Gastrocnemius medialis (tissue), 4 donors: ENCODE data around the gene ERICH6B.

Experiments
- CTCF ChIP-seq, 5 experiments: fragments of 450-650 bp in 3 of 5; fragments of 200-600 bp in 2 of 5; sonication (generic) in 2 of 5; IDR thresholded peaks in 4 of 5; conservative IDR thresholded peaks in 1 of 5; 1 replicate in 4 of 5; 2 replicates in 1 of 5; pipeline ENCODE4 v1.5.1; 2016 to 2019; ENCODE audit warnings: antibody characterized with exemption in 5 of 5, mild to moderate bottlenecking in 3 of 5, moderate library complexity in 3 of 5
- POLR2A ChIP-seq, 2 donors: fragments of 450-650 bp; IDR thresholded peaks; one replicate each; pipeline ENCODE4 v1.6.1; 2017; ENCODE audit warnings: antibody characterized with exemption in 2 of 2, mild to moderate bottlenecking in 2 of 2, moderate library complexity in 2 of 2

DNA sequence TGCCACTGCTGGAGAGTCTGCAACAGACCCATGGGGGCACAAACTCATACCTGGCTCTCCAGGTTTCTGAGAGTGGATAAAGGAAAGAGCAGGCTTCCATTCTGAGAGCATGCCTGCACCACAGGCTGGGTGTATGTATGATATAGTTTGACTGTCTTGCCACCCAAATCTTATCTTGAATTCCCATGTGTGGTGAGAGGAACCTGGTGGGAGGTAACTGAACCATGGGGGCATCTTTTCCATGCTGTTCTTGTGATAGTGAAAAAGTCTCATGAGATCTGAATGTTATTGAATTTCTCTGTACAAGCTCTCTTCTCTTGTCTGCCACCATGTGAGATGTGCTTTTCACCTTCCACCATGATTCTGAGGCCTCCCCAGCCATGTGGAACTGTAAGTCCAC lies 50.2 kb downstream of the ERICH6B start:
- TF ChIP-seq POLR2A (IDR thresholded peaks at IDR 0.05) (no peak), CTCF (IDR thresholded peaks at IDR 0.05 in 4 of 5, conservative IDR thresholded peaks at IDR 0.05 in 1 of 5) (no peak)
